Stomach (tissue), 9 donors: ENCODE measurements around the gene GREB1. TPM values are rescaled to one million over a fixed set of nuclear protein-coding genes. Genes with fewer than 3 reads are reported as not detected.

Experiments
- DNase-seq, 2 donors: peaks; one replicate each; pipeline versions ENCODE4 v3.0.0 to v3.0.0-alpha.2; 2013 to 2019
- H3K27ac ChIP-seq, 5 donors: fragments of 200-600 bp in 4 of 5; sonication (generic) in 4 of 5; one replicate each; pipeline ENCODE4 v1.5.1; 2013 to 2019; ENCODE audit warnings: mild to moderate bottlenecking in 1 of 5, moderate library complexity in 1 of 5
- H3K27me3 ChIP-seq, 3 donors: fragments of 200-600 bp; sonication (generic); one replicate each; pipeline ENCODE4 v1.5.1; 2017 to 2019; ENCODE audit warnings: mixed run types in 1 of 3
- H3K36me3 ChIP-seq, 4 donors: fragments of 200-600 bp; sonication (generic); 1 replicate in 3 of 4; 2 replicates in 1 of 4; pipeline ENCODE4 v1.5.1; 2016 to 2019
- H3K4me1 ChIP-seq, 4 donors: fragments of 200-600 bp; sonication (generic); one replicate each; pipeline ENCODE4 v1.5.1; 2016 to 2019
- H3K4me3 ChIP-seq, 4 donors: fragments of 200-600 bp; sonication (generic) in 3 of 4; one replicate each; pipeline ENCODE4 v1.5.1; 2016 to 2019; ENCODE audit warnings: mild to moderate bottlenecking in 1 of 4
- H3K9me3 ChIP-seq, 4 donors: fragments of 200-600 bp; sonication (generic); one replicate each; pipeline ENCODE4 v1.5.1; 2016 to 2019
- EP300 ChIP-seq: sonication (generic); formaldehyde crosslinking; IDR thresholded peaks from one replicate; pipeline ENCODE4 v1.6.1; 2017; ENCODE audit warnings: antibody characterized with exemption
- POLR2A ChIP-seq, 4 donors: fragments of 450-650 bp; IDR thresholded peaks; one replicate each; pipeline ENCODE4 v1.6.1; 2016; ENCODE audit warnings: antibody characterized with exemption in 4 of 4, control low read depth in 2 of 4, mild to moderate bottlenecking in 1 of 4, moderate library complexity in 1 of 4
- POLR2AphosphoS5 ChIP-seq, 3 donors: sonication (generic); formaldehyde crosslinking; IDR thresholded peaks; one replicate each; pipeline ENCODE4 v1.6.1; 2016; ENCODE audit warnings: antibody characterized with exemption in 3 of 3
- WGBS, 5 donors: extraction: QIAGEN DNeasy Blood & Tissue Kit in 3 of 5; methylation state at CpG; one replicate each; pipeline versions ENCODE4 v1.1.5 to v1.1.7; 2013 to 2018; 5-methylcytosine and 5-hydroxymethylcytosine counted together
- intact Hi-C: fragments of 100-400 bp; cut with DNase I; formaldehyde crosslinking; loops from one replicate; pipeline ENCODE4 v1.15.1; 2023; ENCODE audit warnings: low total_unique reads
- polyA plus RNA-seq, 3 donors: library from polyadenylated mRNA; stranded (reverse); fragments of 200-250 nt; gene quantifications; one replicate each; pipeline ENCODE4 v1.2.3, GENCODE V29; 2013
- total RNA-seq, 5 donors: library from RNA; depleted of rRNA; stranded (reverse); fragments of >200 nt; gene quantifications; one replicate each; pipeline versions ENCODE4 v1.1.0 to v1.2.3, GENCODE V29; 2014 to 2016
- TF ChIP-seq, protein P1 (sequence below), 7 experiments: fragments of 450-650 bp in 4 of 7; fragments of 200-600 bp in 3 of 7; sonication (generic) in 3 of 7; IDR thresholded peaks; one replicate each; pipeline ENCODE4 v1.5.1; 2016 to 2019; ENCODE audit warnings: antibody characterized with exemption in 7 of 7, control low read depth in 2 of 7, mild to moderate bottlenecking in 1 of 7
- donor health status: healthy with polysubstance abuse.
- donor health status: Bipolar disorder and iron deficiency.
- donor health status: healthy.

The GREB1 gene
- total and polyA plus RNA-seq, 8 donors: 0.88 to 37.9 (median 3.6) TPM

DNA sequence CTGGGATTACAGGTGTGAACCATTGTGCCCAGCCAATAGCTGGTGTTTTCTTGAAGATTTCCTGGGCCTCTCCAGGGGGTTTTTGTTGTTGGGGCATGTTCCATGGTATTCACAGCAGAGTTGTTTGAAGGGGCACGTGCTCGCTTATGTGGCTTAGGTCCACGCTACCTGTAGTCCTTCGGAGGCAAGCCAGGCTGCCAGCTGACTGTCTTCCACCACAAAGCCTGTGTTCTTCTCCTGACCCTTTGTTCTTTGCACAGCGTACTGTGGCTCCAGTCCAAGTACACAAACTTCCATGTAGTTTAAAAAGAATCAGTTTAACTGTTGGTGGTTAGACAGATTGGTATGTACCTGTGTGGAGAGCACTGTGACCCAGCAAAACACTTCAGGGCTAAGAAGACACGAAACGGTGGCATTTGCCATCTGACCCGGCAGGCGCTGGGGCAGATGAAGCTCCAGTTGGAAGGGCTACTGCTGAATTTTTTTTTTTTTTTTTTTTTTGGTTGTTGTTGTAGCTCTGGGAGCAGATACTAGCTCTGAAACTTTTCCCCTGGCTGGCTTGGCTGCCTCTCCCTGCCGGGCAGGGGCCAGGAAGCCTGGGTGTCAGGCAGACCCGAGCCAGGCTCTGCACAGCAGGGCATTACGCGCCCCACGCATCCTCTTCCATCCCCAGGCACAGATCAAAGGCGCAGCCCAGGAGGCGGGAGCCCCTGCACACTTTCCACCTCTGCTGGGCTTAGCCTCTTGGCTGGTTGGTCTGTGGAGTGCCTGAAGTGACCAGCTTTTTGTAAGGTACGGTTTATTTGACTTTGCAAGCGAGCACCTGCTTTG, 5.7 kb downstream of the GREB1 start:
- DNase-seq: peak; percentile 35 to 85
- peak overlapping the region in 1 of 4 donors; percentile 5 for H3K4me3 ChIP-seq
- WGBS, 5 donors: 25 to 52% (median 43%) methylated on average over 17 to 18 of the region's 18 CpGs
- H3K4me1 ChIP-seq: peaks cover 15 to 29% (median 20%) of the 10 kb centered on the region in 4 donors
- no peaks in the 10 kb centered on the region for H3K9me3 ChIP-seq
- peaks cover 0 to 18% (median under 1%) of the 10 kb centered on the region in 3 donors for H3K27me3 ChIP-seq
- H3K27ac ChIP-seq: peak overlapping the region; percentile 11 to 63 (median 48)
- intact Hi-C loops: no loop called here
- H3K36me3 ChIP-seq: no peaks in the 10 kb centered on the region
- TF ChIP-seq POLR2AphosphoS5 (IDR thresholded peaks at IDR 0.05): peak in 1 of 3 donors; percentile 38
- TF ChIP-seq, protein P1, sequence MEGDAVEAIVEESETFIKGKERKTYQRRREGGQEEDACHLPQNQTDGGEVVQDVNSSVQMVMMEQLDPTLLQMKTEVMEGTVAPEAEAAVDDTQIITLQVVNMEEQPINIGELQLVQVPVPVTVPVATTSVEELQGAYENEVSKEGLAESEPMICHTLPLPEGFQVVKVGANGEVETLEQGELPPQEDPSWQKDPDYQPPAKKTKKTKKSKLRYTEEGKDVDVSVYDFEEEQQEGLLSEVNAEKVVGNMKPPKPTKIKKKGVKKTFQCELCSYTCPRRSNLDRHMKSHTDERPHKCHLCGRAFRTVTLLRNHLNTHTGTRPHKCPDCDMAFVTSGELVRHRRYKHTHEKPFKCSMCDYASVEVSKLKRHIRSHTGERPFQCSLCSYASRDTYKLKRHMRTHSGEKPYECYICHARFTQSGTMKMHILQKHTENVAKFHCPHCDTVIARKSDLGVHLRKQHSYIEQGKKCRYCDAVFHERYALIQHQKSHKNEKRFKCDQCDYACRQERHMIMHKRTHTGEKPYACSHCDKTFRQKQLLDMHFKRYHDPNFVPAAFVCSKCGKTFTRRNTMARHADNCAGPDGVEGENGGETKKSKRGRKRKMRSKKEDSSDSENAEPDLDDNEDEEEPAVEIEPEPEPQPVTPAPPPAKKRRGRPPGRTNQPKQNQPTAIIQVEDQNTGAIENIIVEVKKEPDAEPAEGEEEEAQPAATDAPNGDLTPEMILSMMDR (IDR thresholded peaks at IDR 0.05): no peak
- TF ChIP-seq EP300: no peak
- no peak for TF ChIP-seq POLR2A (IDR thresholded peaks at IDR 0.05)

DNA sequence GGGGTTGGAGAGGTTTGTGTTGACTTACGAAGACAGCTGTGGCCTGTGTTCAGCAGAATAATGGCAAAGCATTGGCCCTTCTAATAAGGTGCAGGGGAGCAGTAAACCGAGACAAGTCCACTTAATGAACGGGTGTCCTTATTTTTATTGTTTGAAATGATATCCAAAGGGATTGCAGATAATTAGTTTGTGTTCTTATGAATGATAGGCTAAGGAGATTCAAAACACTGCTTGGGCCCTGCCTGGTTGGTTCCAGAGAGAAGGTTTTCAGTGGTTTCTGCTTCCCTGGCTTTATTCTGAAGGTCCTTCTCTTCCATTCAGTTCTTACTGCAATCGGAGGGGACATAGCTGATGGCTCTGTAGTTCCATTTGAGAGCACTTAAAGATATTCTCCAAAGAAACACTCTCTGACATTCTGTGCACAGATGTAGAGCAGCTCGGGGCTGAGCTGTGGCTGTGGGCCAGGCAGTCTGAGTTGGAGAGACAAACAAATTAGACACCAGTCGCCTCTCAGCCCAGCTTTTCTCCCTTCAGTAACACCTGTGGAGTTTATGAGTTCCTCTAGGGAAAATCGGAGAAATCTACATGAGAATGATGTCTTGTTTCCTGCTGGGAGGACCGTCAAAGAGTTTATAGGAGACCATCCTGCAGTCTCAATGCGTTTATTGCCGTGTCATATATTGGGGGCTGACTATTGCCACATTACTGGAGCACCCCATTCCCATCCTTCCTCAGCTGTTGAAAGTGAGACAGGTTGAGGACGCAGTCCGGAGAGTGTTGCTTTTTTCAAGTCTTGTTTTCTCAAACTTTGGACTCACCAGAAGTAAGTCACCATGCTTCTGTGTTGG, 6.5 kb downstream of the GREB1 start:
- peak in 1 of 2 donors; percentile 39 for DNase-seq
- Histone ChIP-seq H3K27ac (peak overlapping the region; percentile 14 to 63 (median 48)), H3K9me3 (no peaks in the 10 kb centered on the region), H3K27me3 (peaks cover 0 to 18% (median 3%) of the 10 kb centered on the region in 3 donors), H3K4me3 (no peak overlapping the region), H3K36me3 (no peaks in the 10 kb centered on the region), H3K4me1 (peaks cover 15 to 29% (median 20%) of the 10 kb centered on the region in 4 donors)
- 50 to 61% (median 58%) methylated on average over 12 of the region's 12 CpGs for WGBS, 5 donors
- intact Hi-C loops: no loop called here
- TF ChIP-seq, protein P1 (IDR thresholded peaks at IDR 0.05): no peak

DNA sequence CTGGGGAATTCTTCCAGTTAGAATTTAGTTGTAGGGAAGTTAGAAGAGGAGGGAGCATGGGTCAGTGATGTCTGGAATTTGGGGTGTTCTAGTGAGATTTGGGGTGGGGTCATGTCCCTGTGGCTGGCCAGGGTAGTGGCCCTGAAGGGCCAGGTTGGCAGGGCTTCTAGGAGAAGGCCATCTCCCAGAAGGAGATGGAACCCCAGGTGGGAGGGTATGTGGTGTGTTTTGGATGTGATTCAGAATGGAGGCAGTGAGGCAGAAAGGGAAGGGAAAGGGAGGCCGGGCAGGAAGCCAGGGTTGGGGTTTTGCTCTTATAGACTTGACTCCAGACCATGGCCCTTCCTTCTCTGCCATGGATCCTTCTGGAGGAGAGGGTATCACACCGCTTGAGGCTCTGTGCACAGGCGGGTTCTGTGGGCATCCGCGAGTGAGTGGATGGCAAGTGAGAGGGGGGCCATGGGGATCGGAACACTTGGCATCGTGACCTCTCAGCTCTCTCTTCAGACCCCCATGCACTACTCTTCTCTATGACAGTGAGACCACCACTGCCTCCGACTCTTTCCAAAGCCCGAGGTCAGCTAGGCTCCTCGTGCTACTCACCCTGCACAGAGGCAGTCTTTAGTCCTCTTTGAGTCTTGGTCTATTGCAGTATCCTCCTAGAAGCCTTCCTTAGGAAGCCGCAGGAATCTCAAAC, 7.3 kb downstream of the GREB1 start:
- H3K9me3 ChIP-seq: no peaks in the 10 kb centered on the region
- TF ChIP-seq POLR2A (IDR thresholded peaks at IDR 0.05) (no peak), POLR2AphosphoS5 (IDR thresholded peaks at IDR 0.05) (no peak), EP300 (no peak)
- TF ChIP-seq, protein P1 (IDR thresholded peaks at IDR 0.05): no peak
- peaks cover 0 to 14% (median 3%) of the 10 kb centered on the region in 3 donors for H3K27me3 ChIP-seq
- intact Hi-C loops: no loop called here
- H3K27ac ChIP-seq: peak overlapping the region in 4 of 5 donors; percentile 14 to 50 (median 28)
- no peak overlapping the region for H3K4me3 ChIP-seq
- WGBS, 5 donors: 90 to 97% (median 95%) methylated on average over 10 to 11 of the region's 11 CpGs
- peaks cover 15 to 29% (median 20%) of the 10 kb centered on the region in 4 donors for H3K4me1 ChIP-seq
- no peaks in the 10 kb centered on the region for H3K36me3 ChIP-seq
- no peak for DNase-seq
